ENCODE results near the gene AK8.

The AK8 gene

GRCh38 chr9:132824951-132825350 lies 53.1 kb downstream of the AK8 start:
- no peak for DNase-seq

- no peak for DNase-seq
Observed at GRCh38 chr9:132824151-132824550, 53.9 kb downstream of the AK8 start.

GRCh38 chr9:132823370-132824145 lies 54.5 kb downstream of the AK8 start:
- DNase-seq = no peak

- DNase-seq = no peak
Observed at GRCh38 chr9:132820169-132820944, 57.7 kb downstream of the AK8 start.

- DNase-seq = no peak
Observed at GRCh38 chr9:132818588-132818987, 59.5 kb downstream of the AK8 start.

- no peak for DNase-seq
Observed at GRCh38 chr9:132814937-132815336, 63.1 kb downstream of the AK8 start.

GRCh38 chr9:132813115-132813771 lies 64.8 kb downstream of the AK8 start:
- DNase-seq = no peak

- DNase-seq = no peak
Observed at GRCh38 chr9:132811985-132812384, 66.1 kb downstream of the AK8 start.

GRCh38 chr9:132810314-132810713 lies 67.8 kb downstream of the AK8 start:
- no peak for DNase-seq

GRCh38 chr9:132809677-132810271 lies 68.3 kb downstream of the AK8 start:
- no peak for DNase-seq

- DNase-seq = no peak
Observed at GRCh38 chr9:132808645-132809044, 69.4 kb downstream of the AK8 start.

GRCh38 chr9:132806723-132807421 lies 71.2 kb downstream of the AK8 start:
- DNase-seq = no peak

- no peak for DNase-seq
Observed at GRCh38 chr9:132806306-132806705, 71.8 kb downstream of the AK8 start.

GRCh38 chr9:132804576-132805295 lies 73.3 kb downstream of the AK8 start:
- DNase-seq = no peak

- DNase-seq = no peak
Observed at GRCh38 chr9:132802121-132802795, 75.8 kb downstream of the AK8 start.

- no peak for DNase-seq
Observed at GRCh38 chr9:132801659-132802058, 76.4 kb downstream of the AK8 start.

GRCh38 chr9:132800038-132800648 lies 77.9 kb downstream of the AK8 start:
- peak; percentile 65 for DNase-seq

GRCh38 chr9:132798817-132799790 lies 79.0 kb downstream of the AK8 start:
- DNase-seq = no peak

GRCh38 chr9:132797861-132798659 lies 80.0 kb downstream of the AK8 start:
- no peak for DNase-seq

Measured in activated T-cell treated with anti-CD3 and anti-CD28 coated beads, Interleukin-2, amount 50 U/mL, for 1 hour (primary cell).